SK-N-SH (cell line): ENCODE results near the gene FCAMR. TPM values are rescaled to one million over a fixed set of nuclear protein-coding genes. Genes with fewer than 3 reads are reported as not detected.
A peak's percentile ranks its signal among the peaks of the same experiment; 100 is the strongest.

Experiments used
- CTCF ChIA-PET: fragments of 300-600, 350-600 bp; formaldehyde crosslinking; extraction: SDS; loops from one replicate; lab custom pipeline; 2021; lab: Yijun Ruan, JAX
- POLR2A ChIA-PET: fragments of 350-600 bp; sonication (Branson Sonifier 250); formaldehyde crosslinking; extraction: SDS; loops from one replicate; lab custom pipeline; 2020; ENCODE audit warnings: antibody characterized with exemption, inconsistent platforms; lab: Yijun Ruan, JAX
- DNase-seq: peaks from one replicate; pipeline ENCODE4 v3.0.0; 2012
- H2AFZ ChIP-seq: fragments of 200-600 bp; sonication (generic); 2 replicates; pipeline ENCODE4 v1.8.1; 2016; ENCODE audit warnings: antibody characterized with exemption, mild to moderate bottlenecking, low read depth
- H3F3A ChIP-seq: fragments of 200-600 bp; sonication (generic); replicated peaks from 2 replicates; pipeline ENCODE3; 2016; ENCODE audit warnings: antibody characterized with exemption, mild to moderate bottlenecking; ENCODE audit not compliant: insufficient read depth
- H3K27ac ChIP-seq, 2 experiments: fragments of 200-500 bp in 1 of 2; fragments of 200-600 bp in 1 of 2; sonication (Bioruptor generic) in 1 of 2; sonication (generic), shearing (Covaris generic) in 1 of 2; 2 replicates each; pipeline versions ENCODE4 v1.5.1 to v1.6.1; 2014 to 2016; ENCODE audit warnings: low read depth in 2 of 2, inconsistent platforms in 1 of 2, low read length in 1 of 2, mild to moderate bottlenecking in 1 of 2, mixed read lengths in 1 of 2
- H3K27me3 ChIP-seq: fragments of 200-600 bp; sonication (generic), shearing (Covaris generic); 2 replicates; pipeline ENCODE4 v1.6.1; 2016; ENCODE audit warnings: mixed run types; ENCODE audit not compliant: insufficient read depth
- H3K36me3 ChIP-seq, 2 experiments: fragments of 200-500 bp in 1 of 2; fragments of 200-600 bp in 1 of 2; sonication (Bioruptor generic) in 1 of 2; sonication (generic) in 1 of 2; replicated peaks in 1 of 2; 2 replicates each; pipeline versions ENCODE3 to v1.5.1; 2014 to 2016; ENCODE audit warnings: low read length in 1 of 2, mild to moderate bottlenecking in 1 of 2; ENCODE audit not compliant: insufficient read depth in 2 of 2, control insufficient read depth in 1 of 2
- H3K4me1 ChIP-seq, 2 experiments: fragments of 200-500 bp in 1 of 2; fragments of 200-600 bp in 1 of 2; sonication (Bioruptor generic) in 1 of 2; sonication (generic), shearing (Covaris generic) in 1 of 2; 2 replicates each; pipeline versions ENCODE4 v1.5.1 to v1.6.1; 2014 to 2016; ENCODE audit warnings: low read depth in 1 of 2, low read length in 1 of 2, mixed run types in 1 of 2; ENCODE audit not compliant: insufficient read depth in 2 of 2, control insufficient read depth in 1 of 2
- H3K4me2 ChIP-seq: fragments of 200-600 bp; sonication (generic), shearing (Covaris generic); 2 replicates; pipeline ENCODE4 v1.6.1; 2017; ENCODE audit warnings: mixed run types
- H3K4me3 ChIP-seq, 2 experiments: fragments of 200-500 bp in 1 of 2; fragments of 200-600 bp in 1 of 2; sonication (Bioruptor generic) in 1 of 2; sonication (generic), shearing (Covaris generic) in 1 of 2; 2 replicates each; pipeline versions ENCODE4 v1.5.1 to v1.8.1; 2014 to 2016; ENCODE audit warnings: low read depth in 2 of 2, inconsistent platforms in 1 of 2, low read length in 1 of 2, mild to moderate bottlenecking in 1 of 2, mixed read lengths in 1 of 2, moderate library complexity in 1 of 2
- H3K79me2 ChIP-seq: fragments of 200-600 bp; sonication (generic); 2 replicates; pipeline ENCODE4 v1.8.1; 2017; ENCODE audit warnings: mild to moderate bottlenecking; ENCODE audit not compliant: insufficient read depth
- H3K9ac ChIP-seq: fragments of 200-600 bp; sonication (generic); 2 replicates; pipeline ENCODE4 v1.6.1; 2017; ENCODE audit warnings: mixed run types
- H3K9me2 ChIP-seq: fragments of 200-600 bp; sonication (generic); 2 replicates; pipeline ENCODE4 v1.6.1; 2017; ENCODE audit warnings: mixed run types
- H3K9me3 ChIP-seq: fragments of 200-600 bp; sonication (generic); 2 replicates; pipeline ENCODE4 v1.6.1; 2017; ENCODE audit warnings: mixed run types, mild to moderate bottlenecking, moderate library complexity
- H4K20me1 ChIP-seq: fragments of 200-600 bp; sonication (generic); 2 replicates; pipeline ENCODE4 v1.6.1; 2017; ENCODE audit warnings: mild to moderate bottlenecking, mixed run types; ENCODE audit not compliant: insufficient read depth
- CHD2 ChIP-seq: fragments of 150-350 bp; IDR thresholded peaks from 2 replicates; pipeline ENCODE4 v1.6.1; 2018; ENCODE audit warnings: low read length; ENCODE audit not compliant: partially characterized antibody
- NFIC ChIP-seq: IDR thresholded peaks from 2 replicates; pipeline ENCODE4 v1.4.0; 2012; ENCODE audit warnings: borderline replicate concordance
- NRF1 ChIP-seq: IDR thresholded peaks from 2 replicates; pipeline ENCODE4 v1.6.1; 2012; ENCODE audit warnings: low read depth, mild to moderate bottlenecking, low read length
- PBX3 ChIP-seq: IDR thresholded peaks from 2 replicates; pipeline ENCODE4; 2012
- RCOR1 ChIP-seq: fragments of 150-350 bp; IDR thresholded peaks from 2 replicates; pipeline ENCODE4 v1.6.1; 2017; ENCODE audit warnings: antibody characterized with exemption, low read length
- TAF1 ChIP-seq: IDR thresholded peaks from 2 replicates; pipeline ENCODE4 v1.6.1; 2012; ENCODE audit warnings: low read depth, mild to moderate bottlenecking, low read length, moderate library complexity, borderline replicate concordance
- TCF12 ChIP-seq: IDR thresholded peaks from 2 replicates; pipeline ENCODE4 v1.4.0; 2012
- TEAD4 ChIP-seq: IDR thresholded peaks from 2 replicates; pipeline ENCODE4 v1.4.0; 2012; ENCODE audit warnings: mild to moderate bottlenecking, borderline replicate concordance; ENCODE audit not compliant: insufficient read depth
- USF1 ChIP-seq: IDR thresholded peaks from 2 replicates; pipeline ENCODE4 v1.4.0; 2012; ENCODE audit warnings: low read depth, borderline replicate concordance
- USF2 ChIP-seq: fragments of 150-350 bp; IDR thresholded peaks from 2 replicates; pipeline ENCODE4 v1.6.1; 2017; ENCODE audit warnings: antibody characterized with exemption, low read length, low read depth, borderline replicate concordance
- WGBS: methylation state at CpG from one replicate; pipeline ENCODE4 v1.1.6; 2017; ENCODE audit warnings: low lambda C conversion rate; 5-methylcytosine and 5-hydroxymethylcytosine counted together
- polyA plus RNA-seq, 3 experiments: library from polyadenylated mRNA; depleted of rRNA; stranded (reverse); fragments of >200 nt; gene quantifications; 2 replicates each; pipeline ENCODE4 v1.2.3, GENCODE V29; 2012
- TF ChIP-seq, protein P1 (sequence below): fragments of 200-600 bp; sonication (generic); IDR thresholded peaks from 2 replicates; pipeline ENCODE4 v1.6.1; 2017; ENCODE audit warnings: antibody characterized with exemption, mild to moderate bottlenecking, moderate library complexity

The FCAMR gene
- polyA plus RNA-seq, 1 of the 3 experiments (the other 2 are of a cell fraction) = not detected

- H3K9me3 ChIP-seq = no peaks in the 10 kb centered on the region
- H2AFZ ChIP-seq = no peak overlapping the region
- H3K9ac ChIP-seq = no peak overlapping the region
- no peaks in the 10 kb centered on the region for H3K27me3 ChIP-seq
- H4K20me1 ChIP-seq = no peaks in the 10 kb centered on the region
- no peak overlapping the region for H3K4me2 ChIP-seq
- H3K27ac ChIP-seq = no peak overlapping the region
- no peak for TF ChIP-seq TAF1
- TF ChIP-seq USF2 = no peak
- peak; percentile 69; the same call in 1 of the 2 replicates for TF ChIP-seq USF1
- TF ChIP-seq TEAD4 = no peak
- no peak for TF ChIP-seq PBX3
- H3F3A ChIP-seq = no peaks in the 10 kb centered on the region
- DNase-seq = no peak
- no peaks in the 10 kb centered on the region for H3K79me2 ChIP-seq
- WGBS = 45% methylated on average over 7 of the region's 7 CpGs
- no peak overlapping the region for H3K4me3 ChIP-seq
- ChIA-PET POLR2A (no interaction called here), CTCF (interaction anchor here (0.9 to 1.9 kb wide), 4 partner anchors 12 to 36 kb away, joined by 3 to 6 read pairs (median 5); no protein-coding TSS in a partner anchor)
- peaks cover 0 to 8% of the 10 kb centered on the region in 2 experiments; a peak in 2 of 4 replicates for H3K4me1 ChIP-seq
- H3K9me2 ChIP-seq = no peaks in the 10 kb centered on the region
- no peaks in the 10 kb centered on the region for H3K36me3 ChIP-seq
Observed at GRCh38 chr1:207017615-207018559, 47.6 kb upstream of the FCAMR start.

DNA sequence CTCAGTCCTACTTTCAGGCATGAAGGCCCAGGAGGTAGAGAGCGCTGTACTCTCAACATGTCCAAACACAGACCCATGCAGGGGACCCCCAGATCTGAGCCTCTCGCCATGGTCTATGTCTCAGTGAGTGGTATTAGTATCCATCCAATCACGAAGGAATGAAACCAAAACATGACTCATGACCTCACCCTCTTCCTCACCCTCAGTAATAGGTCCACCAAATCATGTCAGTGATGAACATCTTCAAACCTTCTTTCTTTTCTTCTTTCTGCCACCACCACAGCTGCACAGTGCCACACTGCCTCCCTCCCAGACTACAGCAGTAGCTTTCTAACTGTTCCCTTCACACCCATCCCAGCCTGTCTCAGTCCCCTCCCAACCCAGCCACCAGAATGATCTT, 45.5 kb upstream of the FCAMR start:
- no peak for DNase-seq
- ChIA-PET CTCF (interaction anchor here (0.7 kb wide), 2 partner anchors 10 to 11 kb away, joined by 3 read pairs; no protein-coding TSS in a partner anchor), POLR2A (no interaction called here)
- no peaks in the 10 kb centered on the region for H3K9me3 ChIP-seq
- H3K4me3 ChIP-seq = no peak overlapping the region
- 39% methylated on average over 2 of the region's 3 CpGs for WGBS
- no peak overlapping the region for H3K4me2 ChIP-seq
- H3F3A ChIP-seq = no peaks in the 10 kb centered on the region
- no peaks in the 10 kb centered on the region for H3K36me3 ChIP-seq
- H3K9ac ChIP-seq = no peak overlapping the region
- H4K20me1 ChIP-seq = no peaks in the 10 kb centered on the region
- no peaks in the 10 kb centered on the region for H3K27me3 ChIP-seq
- H3K9me2 ChIP-seq = no peaks in the 10 kb centered on the region
- TF ChIP-seq RCOR1 = no peak
- TF ChIP-seq TAF1 = no peak
- TF ChIP-seq NFIC = no peak
- TF ChIP-seq, protein P1, sequence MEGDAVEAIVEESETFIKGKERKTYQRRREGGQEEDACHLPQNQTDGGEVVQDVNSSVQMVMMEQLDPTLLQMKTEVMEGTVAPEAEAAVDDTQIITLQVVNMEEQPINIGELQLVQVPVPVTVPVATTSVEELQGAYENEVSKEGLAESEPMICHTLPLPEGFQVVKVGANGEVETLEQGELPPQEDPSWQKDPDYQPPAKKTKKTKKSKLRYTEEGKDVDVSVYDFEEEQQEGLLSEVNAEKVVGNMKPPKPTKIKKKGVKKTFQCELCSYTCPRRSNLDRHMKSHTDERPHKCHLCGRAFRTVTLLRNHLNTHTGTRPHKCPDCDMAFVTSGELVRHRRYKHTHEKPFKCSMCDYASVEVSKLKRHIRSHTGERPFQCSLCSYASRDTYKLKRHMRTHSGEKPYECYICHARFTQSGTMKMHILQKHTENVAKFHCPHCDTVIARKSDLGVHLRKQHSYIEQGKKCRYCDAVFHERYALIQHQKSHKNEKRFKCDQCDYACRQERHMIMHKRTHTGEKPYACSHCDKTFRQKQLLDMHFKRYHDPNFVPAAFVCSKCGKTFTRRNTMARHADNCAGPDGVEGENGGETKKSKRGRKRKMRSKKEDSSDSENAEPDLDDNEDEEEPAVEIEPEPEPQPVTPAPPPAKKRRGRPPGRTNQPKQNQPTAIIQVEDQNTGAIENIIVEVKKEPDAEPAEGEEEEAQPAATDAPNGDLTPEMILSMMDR = no peak
- TF ChIP-seq NRF1 = no peak
- TF ChIP-seq TCF12 = no peak
- no peak for TF ChIP-seq CHD2
- H3K4me1 ChIP-seq = peaks cover 0 to 1% of the 10 kb centered on the region in 2 experiments; a peak in 1 of 4 replicates
- H3K27ac ChIP-seq = no peak overlapping the region
- no peak overlapping the region for H2AFZ ChIP-seq
- H3K79me2 ChIP-seq = no peaks in the 10 kb centered on the region
